Measurements from ENCODE around the gene PPM1A. TPM values are rescaled to one million over a fixed set of nuclear protein-coding genes. Genes with fewer than 3 reads are reported as not detected.

The PPM1A gene
- total RNA-seq, 1 donor from 2014 or later: 10.2 TPM

DNA sequence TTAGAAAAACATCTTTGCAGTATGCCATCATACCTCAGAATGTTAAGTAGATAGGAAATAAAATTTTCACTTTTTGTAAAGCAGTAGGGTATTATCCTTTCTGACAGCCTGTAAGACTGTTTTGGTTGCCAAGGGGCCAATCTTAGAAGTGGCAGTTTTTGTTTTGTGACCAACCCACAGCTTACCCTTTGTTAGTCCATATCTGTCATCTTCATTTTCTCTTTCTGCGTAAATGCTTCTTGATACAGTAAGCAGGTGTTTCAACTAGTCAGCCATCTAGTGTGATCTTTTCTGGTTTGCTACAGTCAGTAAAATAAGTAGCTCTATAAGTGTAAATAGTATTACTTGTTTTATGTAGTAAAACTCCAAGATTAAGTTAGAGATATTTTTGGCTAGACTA lies 8.8 kb downstream of the PPM1A start:
- no peak for TF ChIP-seq CTCF (conservative IDR thresholded peaks at IDR 0.05; ENCODE audit: low read depth, low read length)
- no peak for DNase-seq (ENCODE audit: low read depth)
- H3K4me3 ChIP-seq (ENCODE audit: low read depth, low read length): no peak overlapping the region

DNA sequence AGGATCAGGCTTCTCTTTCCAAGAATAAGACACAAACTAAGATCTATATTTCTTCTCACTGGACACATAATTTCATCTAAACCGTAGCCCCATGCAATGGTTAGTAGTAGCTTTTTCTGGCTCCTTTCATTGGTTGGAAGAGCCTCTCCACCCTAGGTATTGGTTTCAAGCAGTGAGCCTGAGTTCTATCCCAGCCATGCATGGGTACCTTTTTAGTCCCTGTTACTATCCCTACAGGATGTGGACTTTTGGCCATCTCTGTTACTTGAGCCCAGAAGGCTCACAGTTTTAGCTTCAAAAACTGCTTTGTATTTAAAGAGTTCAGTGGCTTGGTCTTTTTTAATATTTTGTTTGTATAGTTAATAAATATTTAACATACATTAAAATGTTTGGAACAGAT lies 16.1 kb downstream of the PPM1A start:
- no peak for TF ChIP-seq CTCF (conservative IDR thresholded peaks at IDR 0.05; ENCODE audit: low read depth, low read length)
- no peak for DNase-seq (ENCODE audit: low read depth)
- no peak overlapping the region for H3K4me3 ChIP-seq (ENCODE audit: low read depth, low read length)

GRCh38 chr14:60266021-60266937 lies 17.3 kb downstream of the PPM1A start:
- no peak overlapping the region for H3K4me3 ChIP-seq (ENCODE audit: low read depth, low read length)
- DNase-seq (ENCODE audit: low read depth): no peak
- peak; percentile 76 for TF ChIP-seq CTCF (conservative IDR thresholded peaks at IDR 0.05; ENCODE audit: low read depth, low read length)

GRCh38 chr14:60272177-60272576 lies 23.2 kb downstream of the PPM1A start:
- no peak for DNase-seq (ENCODE audit: low read depth)
- no peak overlapping the region for H3K4me3 ChIP-seq (ENCODE audit: low read depth, low read length)
- TF ChIP-seq CTCF (conservative IDR thresholded peaks at IDR 0.05; ENCODE audit: low read depth, low read length): peak; percentile 4

GRCh38 chr14:60273956-60274355 lies 24.9 kb downstream of the PPM1A start:
- no peak for TF ChIP-seq CTCF (conservative IDR thresholded peaks at IDR 0.05; ENCODE audit: low read depth, low read length)

GRCh38 chr14:60274448-60274847 lies 25.4 kb downstream of the PPM1A start:
- no peak overlapping the region for H3K4me3 ChIP-seq (ENCODE audit: low read depth, low read length)
- DNase-seq (ENCODE audit: low read depth): no peak
- no peak for TF ChIP-seq CTCF (conservative IDR thresholded peaks at IDR 0.05; ENCODE audit: low read depth, low read length)

More at GRCh38 chr14:60273956-60274355, 24.9 kb downstream of the PPM1A start:
- no peak for DNase-seq (ENCODE audit: low read depth)
- H3K4me3 ChIP-seq (ENCODE audit: low read depth, low read length): no peak overlapping the region

DNA sequence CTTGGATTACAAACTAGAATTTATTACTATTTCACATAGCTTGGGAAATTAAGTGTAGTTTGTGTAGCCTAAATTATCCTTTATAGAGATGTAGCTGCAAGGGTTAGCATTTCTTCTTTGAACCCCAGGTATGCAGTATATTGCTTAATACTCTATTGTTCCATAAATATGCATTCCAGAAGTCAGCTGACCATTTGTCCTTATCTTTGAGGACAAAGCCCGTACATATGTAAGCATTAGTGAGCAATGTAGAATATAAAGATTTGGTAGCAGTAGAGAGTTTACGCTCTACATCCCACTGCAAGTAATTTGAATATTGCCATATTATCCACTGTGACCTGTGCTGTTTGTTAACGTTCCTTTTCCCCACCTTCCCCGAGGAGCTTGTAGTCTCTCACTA lies 26.9 kb downstream of the PPM1A start:
- TF ChIP-seq CTCF (conservative IDR thresholded peaks at IDR 0.05; ENCODE audit: low read depth, low read length): no peak
- no peak for DNase-seq (ENCODE audit: low read depth)
- H3K4me3 ChIP-seq (ENCODE audit: low read depth, low read length): no peak overlapping the region
